HT-29 (cell line): ENCODE measurements around the gene APOL1. TPM values are rescaled to one million over a fixed set of nuclear protein-coding genes. Genes with fewer than 3 reads are reported as not detected.

Experiments
- DNase-seq: peaks from one replicate; pipeline ENCODE4 v3.0.0-alpha.2; 2015; ENCODE audit warnings: low spot score
- small RNA-seq: library from RNA; depleted of rRNA; stranded (forward); fragments of <200 nt; gene quantifications from one replicate; pipeline ENCODE3, GENCODE V24; 2014
- total RNA-seq: library from RNA; depleted of rRNA; stranded (reverse); fragments of >200 nt; shearing (Covaris generic); gene quantifications from 2 replicates; pipeline ENCODE4 v1.2.3, GENCODE V29; 2014; rRNA removed

Gene APOL1
- total RNA-seq, 1 experiment from 2014 or later: 15.2 TPM

GRCh38 chr22:36308880-36309279 is 55.9 kb downstream of the APOL1 start:
- DNase-seq: no peak

- DNase-seq: no peak
Observed at GRCh38 chr22:36311386-36312085, 58.6 kb downstream of the APOL1 start.

- no peak for DNase-seq
Observed at GRCh38 chr22:36315325-36315724, 62.4 kb downstream of the APOL1 start.

GRCh38 chr22:36316419-36316818 is 63.5 kb downstream of the APOL1 start:
- no peak for DNase-seq

Small RNA genes lying within 50 kb of the gene (small RNA-seq; reads per million reads assigned to genes)
- not detected for gene MIR6819

Other genes starting within 250 kb of the APOL1 start
- 43.0 and 43.3 TPM in 2 replicates for gene RBFOX2, start 224.3 kb upstream of the APOL1 start, total RNA-seq
- 0.70 and 1.7 TPM in 2 replicates for gene APOL3, start 92.4 kb upstream of the APOL1 start, total RNA-seq
- 0.65 TPM in 1 of 2 replicates, not detected in the other for gene APOL4, start 51.3 kb upstream of the APOL1 start, total RNA-seq
- gene APOL2, start 13.6 kb upstream of the APOL1 start, total RNA-seq: 16.0 and 20.8 TPM in 2 replicates
- 258 and 259 TPM in 2 replicates for gene MYH9, start 134.8 kb downstream of the APOL1 start, total RNA-seq
- 30.7 and 30.8 TPM in 2 replicates for gene TXN2, start 228.5 kb downstream of the APOL1 start, total RNA-seq